ENCODE data around the gene ENO3.

Gene ENO3

DNA sequence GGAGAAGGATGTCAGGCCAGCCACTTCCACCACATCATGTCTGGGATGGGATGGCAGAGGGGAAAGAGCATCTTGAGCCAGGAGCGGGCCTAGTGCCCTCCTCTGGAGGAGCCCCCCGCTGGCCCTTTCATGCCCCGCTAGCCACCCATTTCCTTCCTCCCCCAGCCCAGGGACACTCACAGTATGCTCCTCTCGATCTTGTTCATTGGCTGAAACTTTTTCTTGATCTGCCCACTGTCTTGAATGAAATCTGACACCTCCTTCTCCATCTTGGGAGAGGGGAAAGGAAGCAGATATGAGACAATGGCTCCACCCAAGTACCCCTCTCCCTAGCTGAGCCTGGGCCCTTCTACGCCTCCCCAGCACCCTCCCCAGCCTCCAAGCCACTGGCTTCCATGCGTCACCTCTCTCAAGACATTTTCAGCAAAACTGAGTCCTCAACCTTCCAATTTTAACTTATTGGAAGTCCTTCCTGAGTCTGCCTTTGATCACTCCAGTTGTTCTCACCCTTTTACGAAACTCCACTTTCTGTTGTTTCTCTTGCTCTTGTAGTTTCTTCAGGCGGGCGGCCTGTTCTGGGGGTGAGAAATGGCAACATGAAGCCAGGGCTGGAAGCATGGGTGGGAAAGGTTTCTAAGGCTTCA is 9.5 kb downstream of the ENO3 start:
- Histone ChIP-seq H3K9me3 (no peaks in the 10 kb centered on the region), H3K27me3 (no peaks in the 10 kb centered on the region), H3K4me1 (no peaks in the 10 kb centered on the region), H3K4me3 (ENCODE audit: low read depth, low read length) (no peak overlapping the region), H3K36me3 (no peaks in the 10 kb centered on the region)
- no peak for DNase-seq
- TF ChIP-seq, protein P1, sequence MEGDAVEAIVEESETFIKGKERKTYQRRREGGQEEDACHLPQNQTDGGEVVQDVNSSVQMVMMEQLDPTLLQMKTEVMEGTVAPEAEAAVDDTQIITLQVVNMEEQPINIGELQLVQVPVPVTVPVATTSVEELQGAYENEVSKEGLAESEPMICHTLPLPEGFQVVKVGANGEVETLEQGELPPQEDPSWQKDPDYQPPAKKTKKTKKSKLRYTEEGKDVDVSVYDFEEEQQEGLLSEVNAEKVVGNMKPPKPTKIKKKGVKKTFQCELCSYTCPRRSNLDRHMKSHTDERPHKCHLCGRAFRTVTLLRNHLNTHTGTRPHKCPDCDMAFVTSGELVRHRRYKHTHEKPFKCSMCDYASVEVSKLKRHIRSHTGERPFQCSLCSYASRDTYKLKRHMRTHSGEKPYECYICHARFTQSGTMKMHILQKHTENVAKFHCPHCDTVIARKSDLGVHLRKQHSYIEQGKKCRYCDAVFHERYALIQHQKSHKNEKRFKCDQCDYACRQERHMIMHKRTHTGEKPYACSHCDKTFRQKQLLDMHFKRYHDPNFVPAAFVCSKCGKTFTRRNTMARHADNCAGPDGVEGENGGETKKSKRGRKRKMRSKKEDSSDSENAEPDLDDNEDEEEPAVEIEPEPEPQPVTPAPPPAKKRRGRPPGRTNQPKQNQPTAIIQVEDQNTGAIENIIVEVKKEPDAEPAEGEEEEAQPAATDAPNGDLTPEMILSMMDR (IDR thresholded peaks at IDR 0.05; ENCODE audit: low read depth, low read length): no peak

DNA sequence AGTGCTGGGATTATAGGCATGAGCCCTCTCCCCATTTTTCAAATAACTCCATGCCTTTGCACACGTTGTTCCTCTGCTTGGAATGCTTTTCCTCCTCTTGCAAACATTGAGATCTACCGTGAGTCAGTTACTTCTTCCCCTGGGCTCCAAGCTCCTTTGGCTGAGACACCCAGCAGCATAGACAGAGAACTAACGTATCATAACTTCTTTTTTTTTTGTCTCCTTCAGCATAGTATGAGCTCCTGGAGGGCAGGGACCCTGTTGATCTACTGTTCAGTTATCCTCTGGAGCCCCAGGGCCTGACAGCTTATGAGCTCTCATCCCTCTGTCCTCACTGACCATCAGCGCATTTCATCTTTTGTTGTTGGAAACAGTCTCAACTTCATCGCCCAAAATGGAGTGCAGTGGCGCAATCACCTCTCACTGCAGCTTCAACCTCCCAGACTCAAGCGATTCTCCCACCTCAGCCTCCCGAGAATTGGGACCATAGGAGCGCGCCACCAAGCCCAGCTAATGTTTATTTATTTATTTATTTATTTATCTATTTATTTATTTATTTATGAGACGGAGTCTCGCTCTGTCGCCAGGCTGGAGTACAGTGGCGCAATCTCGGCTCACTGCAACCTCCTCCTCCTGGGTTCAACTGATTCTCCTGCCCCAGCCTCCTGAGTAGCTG is 14.5 kb downstream of the ENO3 start:
- DNase-seq: no peak
- H3K4me3 ChIP-seq (ENCODE audit: low read depth, low read length): no peak overlapping the region
- H3K27me3 ChIP-seq: no peaks in the 10 kb centered on the region
- H3K36me3 ChIP-seq: no peaks in the 10 kb centered on the region; the same call in 1 of the 2 replicates
- H3K4me1 ChIP-seq: no peaks in the 10 kb centered on the region
- no peaks in the 10 kb centered on the region for H3K9me3 ChIP-seq
- TF ChIP-seq, protein P1 (IDR thresholded peaks at IDR 0.05; ENCODE audit: low read depth, low read length): no peak

DNA sequence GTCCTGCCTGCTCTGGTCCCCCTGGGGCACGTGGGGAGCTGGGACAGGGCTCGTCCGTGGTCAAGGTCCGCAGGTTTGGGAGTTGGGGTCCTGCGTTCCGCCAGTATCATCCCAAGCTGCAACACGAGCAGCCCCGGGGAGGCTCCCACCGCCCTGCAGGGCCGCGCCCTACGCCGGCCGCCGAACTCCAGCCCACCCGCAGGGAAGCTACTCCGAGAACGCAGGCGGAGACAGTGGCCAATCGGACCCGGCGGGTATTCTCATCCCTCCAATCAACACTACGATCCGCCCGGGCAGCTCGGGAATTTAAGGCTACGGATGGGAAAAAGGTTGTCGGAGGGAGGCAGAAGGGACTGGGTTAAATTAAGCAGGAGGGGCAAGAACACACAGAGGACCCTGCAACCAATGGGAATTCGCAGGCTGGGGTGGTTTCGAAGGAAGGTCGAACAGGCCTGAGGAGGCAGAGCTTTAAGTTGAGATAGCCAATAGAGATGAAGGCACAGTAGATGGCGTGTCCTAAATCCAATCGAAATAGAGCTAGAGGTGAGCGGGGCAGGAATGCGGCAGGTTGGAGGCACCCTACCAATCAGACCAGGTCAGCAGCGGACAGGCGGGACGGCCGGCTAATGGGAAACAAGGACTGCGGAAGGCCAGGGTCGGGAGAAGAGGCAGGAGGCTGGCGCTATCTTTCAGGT is 16.1 kb downstream of the ENO3 start:
- no peaks in the 10 kb centered on the region for H3K27me3 ChIP-seq
- peak; percentile 93 for DNase-seq
- H3K4me3 ChIP-seq (ENCODE audit: low read depth, low read length): peak overlapping the region; percentile 76
- H3K9me3 ChIP-seq: no peaks in the 10 kb centered on the region
- no peaks in the 10 kb centered on the region for H3K4me1 ChIP-seq
- H3K36me3 ChIP-seq: no peaks in the 10 kb centered on the region; the same call in 1 of the 2 replicates
- TF ChIP-seq, protein P1 (IDR thresholded peaks at IDR 0.05; ENCODE audit: low read depth, low read length): no peak

DNA sequence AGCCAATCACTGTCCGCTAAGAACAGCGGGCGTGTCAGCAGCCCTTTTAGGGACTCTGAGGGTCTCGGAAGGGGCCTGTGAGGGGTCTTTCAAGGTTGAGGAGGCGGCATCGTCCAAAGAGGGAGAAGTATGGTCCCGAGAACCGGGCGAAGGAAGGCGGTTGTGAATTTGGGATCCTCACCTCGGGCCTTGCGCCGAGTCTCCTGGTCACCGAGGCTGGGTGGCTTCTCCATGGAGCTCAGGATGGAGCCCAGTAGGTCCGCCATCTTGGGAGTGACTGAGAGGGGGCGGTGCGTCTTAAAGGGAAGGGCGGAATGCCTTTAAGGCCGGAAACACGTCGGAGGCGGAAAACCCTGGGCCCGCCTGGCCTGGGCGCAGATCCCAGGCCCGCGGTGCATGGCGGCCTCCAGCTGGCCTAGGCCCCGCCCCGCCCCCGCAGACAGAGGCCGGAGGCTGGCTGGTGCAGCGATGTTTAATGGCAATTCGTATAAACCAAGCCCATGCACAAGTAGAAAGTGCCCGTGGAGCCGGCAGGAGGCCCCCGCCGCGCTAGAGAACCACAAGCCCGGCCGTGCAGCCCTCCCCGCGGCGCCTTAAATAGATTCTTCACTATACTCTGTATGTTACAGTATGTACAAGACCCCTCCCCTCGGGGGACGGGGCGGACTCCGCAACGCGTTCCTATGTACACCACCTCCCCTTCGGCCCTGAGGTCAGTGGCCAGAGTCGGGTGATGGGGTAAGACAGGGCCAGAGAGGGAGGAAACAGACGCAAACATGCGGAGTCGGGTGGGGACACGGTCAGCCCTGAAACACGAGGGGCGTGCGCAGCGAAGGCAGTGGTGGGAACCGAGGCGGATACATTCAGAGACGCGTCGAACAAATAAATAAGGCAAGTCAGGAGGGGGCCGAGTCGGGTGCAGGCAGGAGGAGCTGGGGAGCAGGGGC is 16.9 kb downstream of the ENO3 start, which contains the start of gene SPAG7:
SPAG7 (minus strand) TSS at position 279 of the 947 bp plus-strand sequence; CDS start at position 266, 13 bp downstream.
- H3K4me3 ChIP-seq (ENCODE audit: low read depth, low read length): peak within 1 kb of the TSS; percentile 76
- no peaks in the 10 kb centered on the region for H3K9me3 ChIP-seq
- no peaks in the 10 kb centered on the region for H3K4me1 ChIP-seq
- no peaks in the 10 kb centered on the region; the same call in 1 of the 2 replicates for H3K36me3 ChIP-seq
- TF ChIP-seq, protein P1 (IDR thresholded peaks at IDR 0.05; ENCODE audit: low read depth, low read length): no peak
- peak; percentile 86 for DNase-seq
- H3K27me3 ChIP-seq: no peaks in the 10 kb centered on the region

DNA sequence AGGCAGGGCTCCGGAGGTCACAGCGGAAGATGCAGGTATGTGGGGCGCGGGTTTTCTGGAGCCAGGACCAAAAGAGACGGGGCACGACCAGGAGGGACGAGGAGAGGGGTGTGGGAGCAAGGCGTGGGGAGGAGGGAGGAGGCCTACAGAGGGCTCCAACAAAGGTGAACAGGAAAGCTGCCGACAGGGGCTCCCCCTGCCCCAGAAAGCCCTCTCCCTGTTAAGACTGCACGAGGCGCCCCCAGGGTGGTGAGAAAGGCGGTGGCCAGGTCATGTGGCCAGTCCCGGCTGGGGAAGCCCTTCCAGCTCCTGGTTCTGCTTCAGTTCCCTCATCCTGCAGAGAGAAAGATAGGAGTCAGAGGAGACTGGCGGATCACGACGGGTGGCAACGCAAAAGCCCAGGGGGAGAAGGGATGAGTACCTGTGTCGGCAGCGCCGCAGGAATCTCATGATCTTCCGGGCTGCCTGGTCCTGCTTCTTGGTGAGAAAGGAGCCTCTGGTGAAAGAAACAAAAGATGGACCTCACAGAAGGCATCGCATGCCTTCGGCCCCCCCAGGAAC is 17.6 kb downstream of the ENO3 start:
- H3K36me3 ChIP-seq: no peaks in the 10 kb centered on the region; the same call in 1 of the 2 replicates
- DNase-seq: peak; percentile 43
- no peaks in the 10 kb centered on the region for H3K4me1 ChIP-seq
- TF ChIP-seq, protein P1 (IDR thresholded peaks at IDR 0.05; ENCODE audit: low read depth, low read length): no peak
- no peaks in the 10 kb centered on the region for H3K9me3 ChIP-seq
- H3K27me3 ChIP-seq: no peaks in the 10 kb centered on the region
- H3K4me3 ChIP-seq (ENCODE audit: low read depth, low read length): peak overlapping the region; percentile 76
